Measurements from ENCODE around the gene DCXR.
A peak's percentile ranks its signal among the peaks of the same experiment; 100 is the strongest.
"Not testable (repeated sequence)": the region's sequence is repeated elsewhere in the genome, so short reads cannot be mapped to it uniquely, and the experiment has no call there.

Gene DCXR

GRCh38 chr17:82041144-82041814 lies 3.8 kb upstream of the DCXR start:
- Histone ChIP-seq H3K27ac (ENCODE audit: low read length) (no peak overlapping the region), H3K4me3 (ENCODE audit: low read length) (no peak overlapping the region), H3K4me1 (ENCODE audit: control insufficient read depth, low read depth, low read length) (peaks cover 11% of the 10 kb centered on the region), H3K9me3 (ENCODE audit: control insufficient read depth, low read depth, low read length) (no peaks in the 10 kb centered on the region), H3K9ac (ENCODE audit: low read length) (no peak overlapping the region), H3K27me3 (ENCODE audit: control insufficient read depth, insufficient read depth, low read length) (no peaks in the 10 kb centered on the region), H3K36me3 (ENCODE audit: control insufficient read depth, low read depth, low read length) (no peaks in the 10 kb centered on the region)

DNA sequence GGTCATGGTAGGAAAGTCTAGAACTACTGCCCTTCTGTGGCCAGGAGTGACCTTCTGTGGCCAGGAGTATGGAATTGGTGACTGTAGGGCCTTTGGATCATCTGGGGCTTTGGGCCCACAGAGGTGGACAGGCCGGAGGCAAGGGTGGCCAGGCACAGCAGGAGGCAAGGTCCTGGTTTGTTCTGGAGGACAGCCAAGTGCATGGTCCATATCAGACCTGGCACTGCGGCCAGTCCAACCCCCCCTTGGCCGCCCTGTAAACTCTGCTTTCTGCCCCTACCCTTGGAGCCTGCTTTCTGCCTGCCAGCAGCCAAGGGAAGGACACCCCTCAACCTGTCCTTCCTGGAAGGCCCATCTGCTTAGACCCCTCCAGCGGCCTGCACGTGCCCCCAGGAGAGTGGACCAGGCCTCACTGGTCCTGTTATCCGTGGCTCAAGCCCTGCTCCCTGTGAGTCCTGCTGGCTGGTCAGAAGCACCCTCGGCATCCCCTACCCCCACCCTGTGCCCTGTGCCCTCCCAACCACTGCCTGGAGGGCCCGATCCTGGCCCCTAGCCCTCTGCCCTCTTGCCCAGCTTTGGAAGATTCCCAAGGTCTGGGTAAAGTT lies 2.3 kb upstream of the DCXR start:
- no peaks in the 10 kb centered on the region for H3K36me3 ChIP-seq (ENCODE audit: control insufficient read depth, low read depth, low read length)
- H3K27me3 ChIP-seq (ENCODE audit: control insufficient read depth, insufficient read depth, low read length) = no peaks in the 10 kb centered on the region
- no peak overlapping the region for H3K27ac ChIP-seq (ENCODE audit: low read length)
- H3K4me3 ChIP-seq (ENCODE audit: low read length) = no peak overlapping the region
- no peak overlapping the region for H3K9ac ChIP-seq (ENCODE audit: low read length)
- H3K9me3 ChIP-seq (ENCODE audit: control insufficient read depth, low read depth, low read length) = no peaks in the 10 kb centered on the region
- H3K4me1 ChIP-seq (ENCODE audit: control insufficient read depth, low read depth, low read length) = peaks cover 11% of the 10 kb centered on the region

- not testable (repeated sequence) for H3K4me3 ChIP-seq (ENCODE audit: low read length); H3K36me3 ChIP-seq (ENCODE audit: control insufficient read depth, low read depth, low read length); H3K27me3 ChIP-seq (ENCODE audit: control insufficient read depth, insufficient read depth, low read length); H3K9me3 ChIP-seq (ENCODE audit: control insufficient read depth, low read depth, low read length); H3K9ac ChIP-seq (ENCODE audit: low read length); H3K27ac ChIP-seq (ENCODE audit: low read length)
- peaks cover 10% of the 10 kb centered on the region for H3K4me1 ChIP-seq (ENCODE audit: control insufficient read depth, low read depth, low read length)
Measured at GRCh38 chr17:82038796-82039409, 1.4 kb upstream of the DCXR start.

- Histone ChIP-seq H3K27ac (ENCODE audit: low read length) (no peak overlapping the region), H3K4me1 (ENCODE audit: control insufficient read depth, low read depth, low read length) (peaks cover 4% of the 10 kb centered on the region), H3K27me3 (ENCODE audit: control insufficient read depth, insufficient read depth, low read length) (no peaks in the 10 kb centered on the region), H3K9me3 (ENCODE audit: control insufficient read depth, low read depth, low read length) (no peaks in the 10 kb centered on the region), H3K9ac (ENCODE audit: low read length) (no peak overlapping the region), H3K4me3 (ENCODE audit: low read length) (peak overlapping the region; percentile 53), H3K36me3 (ENCODE audit: control insufficient read depth, low read depth, low read length) (no peaks in the 10 kb centered on the region)
Measured at GRCh38 chr17:82037889-82038195, 345 bp upstream of the DCXR start.

- Histone ChIP-seq H3K9ac (ENCODE audit: low read length) (peak overlapping the region; percentile 4), H3K36me3 (ENCODE audit: control insufficient read depth, low read depth, low read length) (no peaks in the 10 kb centered on the region), H3K4me1 (ENCODE audit: control insufficient read depth, low read depth, low read length) (peaks cover 4% of the 10 kb centered on the region), H3K4me3 (ENCODE audit: low read length) (peak overlapping the region; percentile 53), H3K27ac (ENCODE audit: low read length) (no peak overlapping the region), H3K9me3 (ENCODE audit: control insufficient read depth, low read depth, low read length) (no peaks in the 10 kb centered on the region), H3K27me3 (ENCODE audit: control insufficient read depth, insufficient read depth, low read length) (no peaks in the 10 kb centered on the region)
Measured at GRCh38 chr17:82036634-82037091, 834 bp downstream of the DCXR start.

GRCh38 chr17:82035956-82036633 lies 1.4 kb downstream of the DCXR start:
- Histone ChIP-seq H3K36me3 (ENCODE audit: control insufficient read depth, low read depth, low read length) (no peaks in the 10 kb centered on the region), H3K4me3 (ENCODE audit: low read length) (peak overlapping the region; percentile 53), H3K4me1 (ENCODE audit: control insufficient read depth, low read depth, low read length) (peaks cover 4% of the 10 kb centered on the region), H3K27me3 (ENCODE audit: control insufficient read depth, insufficient read depth, low read length) (no peaks in the 10 kb centered on the region), H3K9ac (ENCODE audit: low read length) (no peak overlapping the region), H3K27ac (ENCODE audit: low read length) (no peak overlapping the region), H3K9me3 (ENCODE audit: control insufficient read depth, low read depth, low read length) (no peaks in the 10 kb centered on the region)

- no peaks in the 10 kb centered on the region for H3K9me3 ChIP-seq (ENCODE audit: control insufficient read depth, low read depth, low read length)
- no peak overlapping the region for H3K4me3 ChIP-seq (ENCODE audit: low read length)
- no peak overlapping the region for H3K27ac ChIP-seq (ENCODE audit: low read length)
- H3K36me3 ChIP-seq (ENCODE audit: control insufficient read depth, low read depth, low read length) = no peaks in the 10 kb centered on the region
- H3K27me3 ChIP-seq (ENCODE audit: control insufficient read depth, insufficient read depth, low read length) = no peaks in the 10 kb centered on the region
- peaks cover 4% of the 10 kb centered on the region for H3K4me1 ChIP-seq (ENCODE audit: control insufficient read depth, low read depth, low read length)
- H3K9ac ChIP-seq (ENCODE audit: low read length) = no peak overlapping the region
Measured at GRCh38 chr17:82035488-82035887, 2.0 kb downstream of the DCXR start.

DNA sequence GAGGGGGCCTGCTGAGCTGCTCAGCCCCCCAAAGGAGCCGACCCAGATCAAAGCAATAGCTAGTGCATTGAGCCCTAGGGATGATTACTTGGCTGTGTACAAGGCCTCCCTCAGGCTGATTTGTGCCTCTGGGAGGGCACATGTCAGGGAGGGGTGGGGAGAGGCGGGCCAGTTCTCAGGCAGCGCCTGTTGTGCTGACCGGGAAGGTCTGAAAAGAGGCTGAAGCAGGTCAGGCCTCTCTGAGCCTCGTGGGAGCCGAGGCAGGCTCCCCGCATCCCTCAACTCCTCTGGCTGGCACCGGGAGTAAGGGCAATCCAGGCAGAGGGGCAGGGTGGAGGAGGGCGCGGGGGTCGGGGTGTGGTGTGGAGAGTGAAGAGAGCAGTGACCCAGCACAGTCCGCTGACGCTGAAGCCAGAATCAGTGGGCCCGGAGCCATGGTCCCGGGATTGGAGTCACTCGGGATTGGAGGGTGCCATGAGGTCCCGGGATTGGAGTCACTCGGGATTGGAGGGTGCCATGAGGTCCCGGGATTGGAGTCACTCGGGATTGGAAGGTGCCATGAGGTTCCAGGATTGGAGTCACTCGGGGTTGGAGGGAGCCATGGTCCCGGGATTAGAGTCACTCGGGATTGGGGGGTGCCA lies 3.0 kb downstream of the DCXR start:
- H3K36me3 ChIP-seq (ENCODE audit: control insufficient read depth, low read depth, low read length) = no peaks in the 10 kb centered on the region
- no peak overlapping the region for H3K27ac ChIP-seq (ENCODE audit: low read length)
- H3K4me3 ChIP-seq (ENCODE audit: low read length) = no peak overlapping the region
- H3K9ac ChIP-seq (ENCODE audit: low read length) = no peak overlapping the region
- H3K27me3 ChIP-seq (ENCODE audit: control insufficient read depth, insufficient read depth, low read length) = no peaks in the 10 kb centered on the region
- peaks cover 4% of the 10 kb centered on the region for H3K4me1 ChIP-seq (ENCODE audit: control insufficient read depth, low read depth, low read length)
- H3K9me3 ChIP-seq (ENCODE audit: control insufficient read depth, low read depth, low read length) = no peaks in the 10 kb centered on the region

DNA sequence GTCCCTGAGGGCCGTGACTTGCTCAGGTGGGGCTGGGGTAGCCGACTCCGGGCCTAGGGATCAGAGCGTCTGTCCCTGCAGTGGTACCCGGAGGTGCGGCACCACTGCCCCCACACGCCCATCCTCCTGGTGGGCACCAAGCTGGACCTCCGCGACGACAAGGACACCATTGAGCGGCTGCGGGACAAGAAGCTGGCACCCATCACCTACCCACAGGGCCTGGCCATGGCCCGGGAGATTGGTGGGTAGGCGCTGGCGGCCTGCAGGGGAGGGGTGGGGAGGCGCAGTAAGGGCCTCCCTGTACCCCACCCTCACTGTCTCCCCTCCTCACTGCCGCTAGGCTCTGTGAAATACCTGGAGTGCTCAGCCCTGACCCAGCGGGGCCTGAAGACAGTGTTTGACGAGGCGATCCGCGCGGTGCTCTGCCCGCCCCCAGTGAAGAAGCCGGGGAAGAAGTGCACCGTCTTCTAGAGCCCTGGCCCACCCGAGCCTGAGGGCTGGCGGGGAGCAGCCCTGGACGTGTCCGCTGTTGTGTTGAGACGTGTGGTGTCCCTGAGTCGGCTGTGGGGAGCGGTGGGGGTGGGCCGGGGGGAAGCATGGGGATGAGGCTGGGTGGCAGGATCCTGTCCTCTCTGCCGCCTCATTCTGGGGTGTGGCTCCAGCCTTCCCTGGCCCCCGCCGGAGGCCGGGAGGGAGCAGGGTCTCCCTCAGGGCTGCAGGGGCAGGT lies 4.0 kb downstream of the DCXR start:
- H3K27me3 ChIP-seq (ENCODE audit: control insufficient read depth, insufficient read depth, low read length) = no peaks in the 10 kb centered on the region
- no peaks in the 10 kb centered on the region for H3K36me3 ChIP-seq (ENCODE audit: control insufficient read depth, low read depth, low read length)
- H3K9ac ChIP-seq (ENCODE audit: low read length) = no peak overlapping the region
- peaks cover 4% of the 10 kb centered on the region for H3K4me1 ChIP-seq (ENCODE audit: control insufficient read depth, low read depth, low read length)
- no peaks in the 10 kb centered on the region for H3K9me3 ChIP-seq (ENCODE audit: control insufficient read depth, low read depth, low read length)
- H3K4me3 ChIP-seq (ENCODE audit: low read length) = no peak overlapping the region
- H3K27ac ChIP-seq (ENCODE audit: low read length) = no peak overlapping the region

GRCh38 chr17:82031885-82032627 lies 5.4 kb downstream of the DCXR start:
- no peaks in the 10 kb centered on the region for H3K27me3 ChIP-seq (ENCODE audit: control insufficient read depth, insufficient read depth, low read length)
- H3K9me3 ChIP-seq (ENCODE audit: control insufficient read depth, low read depth, low read length) = no peaks in the 10 kb centered on the region
- no peaks in the 10 kb centered on the region for H3K36me3 ChIP-seq (ENCODE audit: control insufficient read depth, low read depth, low read length)
- H3K9ac ChIP-seq (ENCODE audit: low read length) = peak overlapping the region; percentile 48
- peak overlapping the region; percentile 61 for H3K4me3 ChIP-seq (ENCODE audit: low read length)
- no peak overlapping the region for H3K27ac ChIP-seq (ENCODE audit: low read length)
- H3K4me1 ChIP-seq (ENCODE audit: control insufficient read depth, low read depth, low read length) = no peaks in the 10 kb centered on the region

All from iPS-18a (cell line).